Astrocyte (in vitro differentiated cells and primary cell): ENCODE results near the gene ZNF77. TPM values are rescaled to one million over a fixed set of nuclear protein-coding genes. Genes with fewer than 3 reads are reported as not detected.

ENCODE experiments used
- DNase-seq: peaks from one replicate; pipeline ENCODE4 v3.0.0-alpha.2; 2010; ENCODE audit warnings: low read depth
- FAIRE-seq: peaks from 2 replicates; lab custom pipeline; 2011; peaks lifted over from hg19 to GRCh38; lab: Jason Lieb, UNC
- H2AFZ ChIP-seq: 2 replicates; pipeline ENCODE4 v1.6.0; 2012; ENCODE audit warnings: low read depth, low read length, inconsistent platforms
- H3K27ac ChIP-seq: 2 replicates; pipeline ENCODE4 v1.5.1; 2011; ENCODE audit warnings: low read depth, low read length, inconsistent platforms
- H3K27me3 ChIP-seq: 2 replicates; pipeline ENCODE4 v1.6.0; 2011; ENCODE audit warnings: low read length, inconsistent platforms; ENCODE audit not compliant: insufficient read depth
- H3K36me3 ChIP-seq: 2 replicates; pipeline ENCODE4 v1.5.1; 2011; ENCODE audit warnings: low read length, inconsistent platforms; ENCODE audit not compliant: insufficient read depth
- H3K4me1 ChIP-seq: 2 replicates; pipeline ENCODE4 v1.5.1; 2011; ENCODE audit warnings: low read length, inconsistent platforms; ENCODE audit not compliant: insufficient read depth
- H3K4me2 ChIP-seq: 2 replicates; pipeline ENCODE4 v1.6.0; 2012; ENCODE audit warnings: low read length, inconsistent platforms
- H3K4me3 ChIP-seq: 2 replicates; pipeline ENCODE4 v1.5.1; 2011; ENCODE audit warnings: low read depth, mild to moderate bottlenecking, low read length, inconsistent platforms; ENCODE audit not compliant: insufficient read depth
- H3K79me2 ChIP-seq: 2 replicates; pipeline ENCODE4 v1.6.0; 2012; ENCODE audit warnings: mild to moderate bottlenecking, low read length, inconsistent platforms; ENCODE audit not compliant: insufficient read depth
- H3K9ac ChIP-seq: 2 replicates; pipeline ENCODE4 v1.6.0; 2012; ENCODE audit warnings: mild to moderate bottlenecking, low read length, inconsistent platforms
- H3K9me3 ChIP-seq: 2 replicates; pipeline ENCODE4 v1.5.1; 2012; ENCODE audit warnings: low read depth, mild to moderate bottlenecking, low read length, inconsistent platforms; ENCODE audit not compliant: insufficient read depth
- H4K20me1 ChIP-seq: 2 replicates; pipeline ENCODE4 v1.6.0; 2012; ENCODE audit warnings: low read length, inconsistent platforms; ENCODE audit not compliant: insufficient read depth
- H3K27ac Mint-ChIP-seq: one replicate; pipeline ENCODE4 v1.8.0; 2021; ENCODE audit warnings: mild to moderate bottlenecking, mixed read lengths; ENCODE audit not compliant: unreplicated experiment
- H3K27me3 Mint-ChIP-seq: one replicate; pipeline ENCODE4 v1.8.0; 2021; ENCODE audit warnings: low read depth, mixed read lengths; ENCODE audit not compliant: unreplicated experiment
- H3K36me3 Mint-ChIP-seq: one replicate; pipeline ENCODE4 v1.8.0; 2021; ENCODE audit warnings: low read depth, mixed read lengths; ENCODE audit not compliant: unreplicated experiment
- H3K4me1 Mint-ChIP-seq: one replicate; pipeline ENCODE4 v1.8.0; 2021; ENCODE audit warnings: low read depth, mixed read lengths; ENCODE audit not compliant: unreplicated experiment
- H3K4me3 Mint-ChIP-seq: one replicate; pipeline ENCODE4 v1.8.0; 2021; ENCODE audit warnings: mild to moderate bottlenecking, moderate library complexity, mixed read lengths; ENCODE audit not compliant: unreplicated experiment
- H3K9me3 Mint-ChIP-seq: one replicate; pipeline ENCODE4 v1.8.0; 2021; ENCODE audit warnings: mild to moderate bottlenecking, mixed read lengths; ENCODE audit not compliant: unreplicated experiment
- CTCF ChIP-seq: IDR thresholded peaks from 2 replicates; pipeline ENCODE4 v1.5.1; 2011; ENCODE audit warnings: low read depth, mild to moderate bottlenecking, inconsistent platforms, low read length, moderate library complexity; ENCODE audit not compliant: insufficient read depth
- EZH2 ChIP-seq: IDR thresholded peaks from 2 replicates; pipeline ENCODE4 v1.6.1; 2012; ENCODE audit warnings: mild to moderate bottlenecking, low read length, inconsistent platforms; ENCODE audit not compliant: insufficient read depth
- total RNA-seq: library from RNA; stranded (reverse); gene quantifications from 2 replicates; pipeline ENCODE4 v1.2.1, GENCODE V29; 2021

ZNF77 gene
- total RNA-seq, 1 donor from 2014 or later = 1.4 TPM

DNA sequence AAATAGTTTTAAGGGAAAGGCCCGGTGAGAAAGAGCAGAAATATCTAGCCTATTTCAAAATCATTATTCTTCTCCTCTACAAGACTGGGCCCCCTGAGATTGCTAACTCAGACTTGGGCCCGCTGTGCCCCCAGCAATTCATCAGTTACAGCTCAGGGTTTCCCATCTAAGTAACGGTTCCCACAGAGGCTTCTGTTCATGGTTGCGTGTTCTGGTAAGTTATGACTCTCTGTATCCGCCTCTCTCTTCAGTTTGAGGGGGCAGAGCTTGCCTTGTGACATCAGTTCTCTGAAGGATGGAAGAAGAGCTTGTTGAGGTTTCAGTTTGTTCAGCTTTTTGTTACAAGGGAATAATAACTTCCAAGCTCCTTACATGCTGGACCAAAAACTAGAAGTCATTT lies 32.5 kb downstream of the ZNF77 start:
- no peak overlapping the region for H3K27ac Mint-ChIP-seq
- Histone ChIP-seq H3K9ac (no peak overlapping the region), H3K27me3 (no peaks in the 10 kb centered on the region), H4K20me1 (no peaks in the 10 kb centered on the region), H3K4me2 (no peak overlapping the region), H3K4me3 (no peak overlapping the region), H3K9me3 (peaks cover 14% of the 10 kb centered on the region), H3K4me1 (no peaks in the 10 kb centered on the region), H3K27ac (no peak overlapping the region), H3K79me2 (no peaks in the 10 kb centered on the region), H3K36me3 (peaks cover 14% of the 10 kb centered on the region), H2AFZ (no peak overlapping the region)
- DNase-seq (no peak), FAIRE-seq (no peak)
- TF ChIP-seq EZH2 (no peak), CTCF (no peak)
- H3K4me3 Mint-ChIP-seq = no peak overlapping the region
- H3K36me3 Mint-ChIP-seq = no peaks in the 10 kb centered on the region
- peaks cover 2% of the 10 kb centered on the region for H3K4me1 Mint-ChIP-seq
- peaks cover 2% of the 10 kb centered on the region for H3K27me3 Mint-ChIP-seq
- peaks cover 21% of the 10 kb centered on the region for H3K9me3 Mint-ChIP-seq

DNA sequence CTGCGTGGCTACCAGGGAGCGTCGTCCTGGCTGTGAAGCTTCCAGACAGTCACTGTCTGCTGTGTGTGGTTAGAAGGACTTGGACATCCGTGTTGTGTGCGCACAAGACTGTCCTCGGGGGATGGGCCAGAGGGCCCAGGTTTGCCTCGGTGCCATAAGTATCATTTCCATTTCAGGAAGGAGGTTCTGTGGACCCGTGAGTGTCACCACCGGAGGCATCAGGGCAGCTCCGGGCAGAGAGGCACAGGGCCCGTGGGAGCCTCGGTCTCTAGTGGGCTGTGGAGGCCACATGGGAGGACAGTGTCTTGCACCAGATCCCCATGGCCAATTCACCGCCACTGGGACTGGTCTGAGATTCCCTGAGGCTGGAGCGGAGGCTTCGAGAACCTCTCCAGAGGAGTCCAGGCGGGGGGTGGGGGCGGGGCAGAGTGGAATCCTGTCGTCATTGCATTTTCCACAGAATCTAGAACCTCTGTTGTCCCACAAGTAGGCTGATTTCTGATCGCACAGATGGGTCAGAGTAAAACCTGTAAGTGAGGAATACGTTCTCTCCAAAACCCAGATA lies 38.1 kb downstream of the ZNF77 start:
- no peak for TF ChIP-seq EZH2
- no peak for TF ChIP-seq CTCF
- no peak overlapping the region for H3K9ac ChIP-seq
- no peaks in the 10 kb centered on the region for H3K4me1 ChIP-seq
- no peaks in the 10 kb centered on the region for H4K20me1 ChIP-seq
- H3K36me3 ChIP-seq = no peaks in the 10 kb centered on the region
- Mint-ChIP-seq H3K4me1 (peaks cover 2% of the 10 kb centered on the region), H3K4me3 (no peak overlapping the region), H3K27me3 (peaks cover 17% of the 10 kb centered on the region), H3K36me3 (no peaks in the 10 kb centered on the region), H3K9me3 (peaks cover 11% of the 10 kb centered on the region), H3K27ac (no peak overlapping the region)
- H3K79me2 ChIP-seq = peaks cover 21% of the 10 kb centered on the region
- FAIRE-seq = no peak
- no peaks in the 10 kb centered on the region for H3K9me3 ChIP-seq
- no peak overlapping the region for H3K27ac ChIP-seq
- no peak overlapping the region for H2AFZ ChIP-seq
- H3K4me2 ChIP-seq = no peak overlapping the region
- H3K27me3 ChIP-seq = no peaks in the 10 kb centered on the region
- no peak for DNase-seq
- no peak overlapping the region for H3K4me3 ChIP-seq

DNA sequence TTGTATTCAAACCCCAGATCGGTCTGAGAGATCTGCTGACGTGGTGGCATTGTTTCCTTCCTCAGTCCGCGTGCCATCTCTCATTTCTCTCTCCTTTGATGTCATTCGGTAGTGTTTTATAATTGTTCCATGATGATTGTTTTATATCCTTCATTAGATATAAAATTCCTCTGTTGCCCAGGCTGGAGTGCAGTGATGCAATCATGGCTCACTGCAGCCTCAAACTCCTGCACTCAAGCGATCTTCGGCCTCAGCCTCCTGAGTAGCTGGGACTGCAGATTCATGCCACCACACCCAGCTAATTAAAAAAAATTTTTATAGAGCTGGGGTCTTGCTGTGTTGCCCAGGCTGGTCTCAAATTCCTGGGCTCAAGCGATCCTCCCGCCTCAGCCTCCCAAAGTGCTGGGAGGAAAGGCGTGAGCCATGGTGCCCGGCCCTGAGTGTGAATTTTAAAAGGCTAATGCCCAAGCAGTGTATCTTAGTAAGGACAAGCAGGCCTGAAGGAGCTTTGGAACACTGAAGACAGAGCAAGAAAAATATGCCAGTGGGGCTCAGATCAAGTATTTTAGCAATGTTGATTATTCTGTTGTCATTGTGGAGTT lies 38.8 kb downstream of the ZNF77 start:
- H3K36me3 Mint-ChIP-seq = no peaks in the 10 kb centered on the region

More for the DNA sequence above, 38.8 kb downstream of the ZNF77 start:
- H3K9me3 Mint-ChIP-seq = peaks cover 11% of the 10 kb centered on the region
- Histone ChIP-seq H3K9ac (no peak overlapping the region), H3K4me3 (no peak overlapping the region), H3K27me3 (no peaks in the 10 kb centered on the region), H3K4me1 (no peaks in the 10 kb centered on the region), H4K20me1 (no peaks in the 10 kb centered on the region), H3K9me3 (no peaks in the 10 kb centered on the region), H2AFZ (no peak overlapping the region), H3K4me2 (no peak overlapping the region), H3K36me3 (no peaks in the 10 kb centered on the region), H3K79me2 (peaks cover 22% of the 10 kb centered on the region), H3K27ac (no peak overlapping the region)
- FAIRE-seq (no peak), DNase-seq (no peak)
- H3K4me1 Mint-ChIP-seq = peaks cover 2% of the 10 kb centered on the region
- H3K27ac Mint-ChIP-seq = no peak overlapping the region
- TF ChIP-seq CTCF (no peak), EZH2 (no peak)
- no peak overlapping the region for H3K4me3 Mint-ChIP-seq
- peaks cover 19% of the 10 kb centered on the region for H3K27me3 Mint-ChIP-seq
